Kidney (tissue), 14 donors: ENCODE results near the gene ARL1. TPM values are rescaled to one million over a fixed set of nuclear protein-coding genes. Genes with fewer than 3 reads are reported as not detected.

Experiments used
- DNase-seq, 5 donors: peaks; one replicate each; pipeline ENCODE4 v3.0.0-alpha.2; 2013 to 2020
- FAIRE-seq: peaks from 2 replicates; lab custom pipeline; 2012; peaks lifted over from hg19 to GRCh38; lab: Jason Lieb, UNC
- H3K27ac ChIP-seq, 2 donors: one replicate each; pipeline ENCODE4 v1.7.0; 2013; ENCODE audit warnings: low read depth in 2 of 2, low read length in 2 of 2, inconsistent platforms in 1 of 2
- H3K27me3 ChIP-seq: one replicate; pipeline ENCODE4 v1.7.1; 2013; ENCODE audit warnings: low read length, inconsistent platforms; ENCODE audit not compliant: control insufficient read depth, insufficient read depth
- H3K36me3 ChIP-seq, 3 donors: one replicate each; pipeline versions ENCODE4 v1.7.0 to v1.7.1; 2013; ENCODE audit warnings: low read length in 3 of 3, control low read depth in 1 of 3, inconsistent platforms in 1 of 3; ENCODE audit not compliant: insufficient read depth in 3 of 3, control insufficient read depth in 2 of 3
- H3K4me1 ChIP-seq, 3 donors: one replicate each; pipeline versions ENCODE4 v1.7.0 to v1.7.1; 2013; ENCODE audit warnings: low read length in 3 of 3, inconsistent platforms in 1 of 3, low read depth in 1 of 3; ENCODE audit not compliant: control insufficient read depth in 2 of 3, insufficient read depth in 2 of 3
- H3K4me3 ChIP-seq, 3 donors: one replicate each; pipeline versions ENCODE4 v1.7.0 to v1.8.1; 2013; ENCODE audit warnings: low read length in 3 of 3, control low read depth in 1 of 3, inconsistent platforms in 1 of 3
- H3K9ac ChIP-seq, 3 donors: one replicate each; pipeline versions ENCODE4 v1.7.0 to v1.7.1; 2013; ENCODE audit warnings: low read length in 3 of 3, control low read depth in 1 of 3, inconsistent platforms in 1 of 3
- H3K9me3 ChIP-seq, 3 donors: one replicate each; pipeline versions ENCODE4 v1.7.0 to v1.7.1; 2013; ENCODE audit warnings: low read length in 3 of 3, control low read depth in 1 of 3, inconsistent platforms in 1 of 3; ENCODE audit not compliant: control insufficient read depth in 2 of 3, insufficient read depth in 1 of 3
- intact Hi-C: fragments of 100-400 bp; cut with DNase I; formaldehyde crosslinking; loops from one replicate; pipeline ENCODE4 v1.11.1; 2022
- polyA plus RNA-seq: library from polyadenylated mRNA; stranded (reverse); fragments of 350-450 nt; fragmentation: Illumina TruSeq; extraction: RNeasy Lipid Tissue Mini Kit (QIAGEN cat#74804); gene quantifications from one replicate; pipeline ENCODE4 v1.2.3, GENCODE V29; 2014; ENCODE audit warnings: low read depth, low replicate concordance; ENCODE audit not compliant: insufficient read depth
- total RNA-seq: library from RNA; stranded (reverse); fragmentation: NEBNext Ultra II Directional; extraction: Animal tissue kit (Norgen Biotek cat#: 25700); gene quantifications from one replicate; pipeline ENCODE4 v1.2.1, GENCODE V29; 2021
- TF ChIP-seq, protein P1 (sequence below): IDR thresholded peaks from 3 replicates; pipeline ENCODE4 v1.5.1; 2012; ENCODE audit warnings: mild to moderate bottlenecking, moderate library complexity, borderline replicate concordance; ENCODE audit not compliant: insufficient read depth; ENCODE audit errors: extremely low read depth
- donor health status: control.
- donor health status: control.
- donor health status: control.
- donor health status: control.
- donor health status: control.
- donor health status: DM: yes; HTN: yes; CAD: no.
- donor health status: Normal renal cell carcinoma (clear cell type).

ARL1 gene
- total and polyA plus RNA-seq, 2 donors from 2014 or later = 84.9 to 100 TPM

DNA sequence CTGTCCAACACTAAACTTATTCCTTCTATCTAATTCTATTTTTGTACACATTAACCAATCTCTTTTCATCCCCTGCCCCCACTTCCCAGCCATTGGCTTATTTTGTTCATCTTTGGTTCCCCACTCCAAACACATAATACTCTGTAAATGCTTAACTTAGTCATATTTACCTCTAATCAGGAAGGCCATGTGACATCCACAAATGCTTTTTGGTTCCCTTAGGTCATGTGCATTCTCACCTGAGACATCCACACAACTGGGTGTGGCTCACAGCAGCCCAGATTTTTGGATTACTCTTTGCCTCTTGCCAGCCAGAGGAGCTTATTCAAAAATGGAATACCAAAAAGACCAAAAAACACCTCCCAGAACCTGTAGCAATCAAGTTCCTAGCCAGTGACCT, 28.4 kb downstream of the ARL1 start:
- no peak overlapping the region for H3K27ac ChIP-seq
- no peak for DNase-seq
- peaks cover 2 to 16% (median 7%) of the 10 kb centered on the region in 3 donors for H3K36me3 ChIP-seq
- no peak for FAIRE-seq
- intact Hi-C loops = no loop called here
- no peaks in the 10 kb centered on the region for H3K4me1 ChIP-seq
- H3K9me3 ChIP-seq = no peaks in the 10 kb centered on the region
- TF ChIP-seq, protein P1, sequence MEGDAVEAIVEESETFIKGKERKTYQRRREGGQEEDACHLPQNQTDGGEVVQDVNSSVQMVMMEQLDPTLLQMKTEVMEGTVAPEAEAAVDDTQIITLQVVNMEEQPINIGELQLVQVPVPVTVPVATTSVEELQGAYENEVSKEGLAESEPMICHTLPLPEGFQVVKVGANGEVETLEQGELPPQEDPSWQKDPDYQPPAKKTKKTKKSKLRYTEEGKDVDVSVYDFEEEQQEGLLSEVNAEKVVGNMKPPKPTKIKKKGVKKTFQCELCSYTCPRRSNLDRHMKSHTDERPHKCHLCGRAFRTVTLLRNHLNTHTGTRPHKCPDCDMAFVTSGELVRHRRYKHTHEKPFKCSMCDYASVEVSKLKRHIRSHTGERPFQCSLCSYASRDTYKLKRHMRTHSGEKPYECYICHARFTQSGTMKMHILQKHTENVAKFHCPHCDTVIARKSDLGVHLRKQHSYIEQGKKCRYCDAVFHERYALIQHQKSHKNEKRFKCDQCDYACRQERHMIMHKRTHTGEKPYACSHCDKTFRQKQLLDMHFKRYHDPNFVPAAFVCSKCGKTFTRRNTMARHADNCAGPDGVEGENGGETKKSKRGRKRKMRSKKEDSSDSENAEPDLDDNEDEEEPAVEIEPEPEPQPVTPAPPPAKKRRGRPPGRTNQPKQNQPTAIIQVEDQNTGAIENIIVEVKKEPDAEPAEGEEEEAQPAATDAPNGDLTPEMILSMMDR = no peak
- no peak overlapping the region for H3K9ac ChIP-seq
- no peak overlapping the region for H3K4me3 ChIP-seq
- H3K27me3 ChIP-seq = no peaks in the 10 kb centered on the region

DNA sequence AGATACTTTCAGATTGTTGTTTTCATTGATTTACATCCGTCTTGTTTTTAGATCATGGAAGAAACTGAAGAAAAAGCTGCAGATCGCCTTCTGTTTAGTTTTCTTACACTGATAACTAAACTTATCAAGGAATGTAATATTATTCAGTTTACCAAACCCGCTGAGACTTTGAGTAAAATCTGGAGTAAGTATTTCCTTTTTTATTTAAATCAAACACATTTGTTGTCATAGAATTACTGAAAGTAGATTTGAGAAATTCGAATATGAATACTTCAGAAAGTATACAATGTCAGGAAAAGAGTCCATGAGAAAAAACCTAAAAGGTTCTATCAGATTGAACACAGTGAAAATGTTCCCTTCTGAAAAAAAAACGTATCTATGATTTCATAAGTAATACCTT, 32.0 kb downstream of the ARL1 start:
- FAIRE-seq (no peak), DNase-seq (no peak)
- intact Hi-C loops = no loop called here
- Histone ChIP-seq H3K9me3 (no peaks in the 10 kb centered on the region), H3K27me3 (no peaks in the 10 kb centered on the region), H3K4me1 (no peaks in the 10 kb centered on the region), H3K9ac (no peak overlapping the region), H3K36me3 (peaks cover 6 to 17% (median 10%) of the 10 kb centered on the region in 3 donors), H3K4me3 (no peak overlapping the region), H3K27ac (no peak overlapping the region)
- TF ChIP-seq, protein P1 = no peak

DNA sequence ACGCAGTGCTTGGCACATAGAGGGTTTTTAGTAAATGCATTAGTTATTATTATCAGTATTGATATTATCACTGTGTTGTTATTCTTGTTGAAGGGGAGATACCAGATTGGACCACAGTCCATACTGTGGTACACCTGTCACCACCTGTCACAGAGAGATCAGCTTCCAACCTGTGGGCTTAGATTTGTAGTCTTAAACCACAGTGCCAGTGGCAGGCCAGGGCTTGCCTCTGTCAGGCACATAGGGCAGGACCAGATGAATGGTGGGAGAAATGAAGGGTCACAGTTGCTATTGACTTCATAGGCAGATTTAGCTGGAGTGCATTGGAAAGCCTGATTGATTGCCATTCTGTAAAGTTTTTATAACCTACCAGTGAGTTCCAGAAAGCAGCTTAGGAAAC, 35.1 kb downstream of the ARL1 start:
- Histone ChIP-seq H3K4me1 (no peaks in the 10 kb centered on the region), H3K27me3 (no peaks in the 10 kb centered on the region), H3K36me3 (peaks cover 8 to 20% (median 13%) of the 10 kb centered on the region in 3 donors), H3K9ac (no peak overlapping the region), H3K27ac (no peak overlapping the region), H3K9me3 (no peaks in the 10 kb centered on the region), H3K4me3 (no peak overlapping the region)
- DNase-seq = no peak
- TF ChIP-seq, protein P1 = no peak
- intact Hi-C loops = no loop called here
- FAIRE-seq = no peak

DNA sequence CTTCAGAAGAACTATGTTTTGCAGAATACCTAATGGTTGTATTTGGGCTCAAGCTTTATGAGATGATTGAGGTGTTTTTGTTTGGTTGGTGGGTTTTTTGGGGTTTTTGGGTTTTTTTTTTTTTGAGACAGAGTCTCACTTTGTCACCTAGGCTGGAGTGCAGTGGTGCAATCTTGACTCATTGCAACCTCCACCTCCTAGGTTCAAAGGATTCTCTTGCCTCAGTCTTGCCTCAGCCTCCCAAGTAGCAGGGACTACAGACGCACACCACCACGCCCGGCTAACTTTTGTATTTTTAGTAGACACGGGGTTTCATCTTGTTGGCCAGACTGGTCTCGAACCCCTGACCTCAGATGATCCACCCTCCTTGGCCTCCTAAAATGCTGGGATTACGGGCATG, 39.6 kb downstream of the ARL1 start:
- Histone ChIP-seq H3K36me3 (peaks cover 10 to 21% (median 21%) of the 10 kb centered on the region in 3 donors), H3K4me3 (no peak overlapping the region), H3K9ac (no peak overlapping the region), H3K9me3 (no peaks in the 10 kb centered on the region), H3K27me3 (no peaks in the 10 kb centered on the region), H3K4me1 (no peaks in the 10 kb centered on the region), H3K27ac (no peak overlapping the region)
- DNase-seq (no peak), FAIRE-seq (no peak)
- intact Hi-C loops = no loop called here
- TF ChIP-seq, protein P1 = no peak
